Measurements from ENCODE around the gene FRMD5. TPM values are rescaled to one million over a fixed set of nuclear protein-coding genes. Genes with fewer than 3 reads are reported as not detected.

Gene FRMD5
- total and polyA plus RNA-seq, 2 donors (not counting 1 experiment from before 2014, with no cell fraction given) = not detected

GRCh38 chr15:44158111-44158510 lies 37.0 kb downstream of the FRMD5 start:
- H2AFZ ChIP-seq (ENCODE audit: insufficient read depth, low read depth, low read length, poor library complexity, severe bottlenecking) = no peak overlapping the region
- H3K4me2 ChIP-seq (replicated peaks; ENCODE audit: low read depth, low read length, poor library complexity, severe bottlenecking) = no peak overlapping the region
- TF ChIP-seq CTCF (IDR thresholded peaks at IDR 0.05) (no peak), EZH2 (IDR thresholded peaks at IDR 0.05; ENCODE audit: borderline replicate concordance, insufficient read depth, low read depth, low read length, poor library complexity, severe bottlenecking) (no peak)
- ChIA-PET POLR2A (no interaction called here), CTCF (no interaction called here)
- H3K27me3 ChIP-seq (replicated peaks in 1 of 4; ENCODE audit: control extremely low read depth in 1 of 4, control insufficient read depth in 3 of 4, insufficient read depth in 4 of 4, low read length in 3 of 4) = peaks cover 0 to 8% (median 4%) of the 10 kb centered on the region in 4 experiments
- H3K4me3 ChIP-seq (ENCODE audit: control extremely low read depth in 1 of 5, extremely low read depth in 1 of 5, insufficient read depth in 1 of 5, low read depth in 2 of 5, low read length in 4 of 5) = no peak overlapping the region
- H3K9me3 ChIP-seq (ENCODE audit: control extremely low read depth in 1 of 3, control insufficient read depth in 2 of 3, insufficient read depth in 1 of 3, low read length in 2 of 3) = no peaks in the 10 kb centered on the region
- H4K20me1 ChIP-seq (ENCODE audit: control insufficient read depth, insufficient read depth, low read length, poor library complexity, severe bottlenecking) = no peaks in the 10 kb centered on the region
- intact Hi-C loops (cut with micrococcal nuclease) = no loop called here
- DNase-seq (no peak), ATAC-seq (ENCODE audit: low read depth) (no peak)
- Mint-ChIP-seq H3K27ac (no peak overlapping the region), H3K4me1 (no peaks in the 10 kb centered on the region), H3K4me3 (no peak overlapping the region), H3K27me3 (peaks cover 27% of the 10 kb centered on the region), H3K9me3 (ENCODE audit: insufficient read depth) (no peaks in the 10 kb centered on the region)
- no peaks in the 10 kb centered on the region for H3K4me1 ChIP-seq (ENCODE audit: control insufficient read depth in 2 of 2, insufficient read depth in 2 of 2, low read length in 2 of 2)
- no peaks in the 10 kb centered on the region for H3K79me2 ChIP-seq (ENCODE audit: control insufficient read depth, insufficient read depth, low read length)
- no peaks in the 10 kb centered on the region for H3K36me3 ChIP-seq (replicated peaks in 1 of 2; ENCODE audit: control extremely low read depth in 1 of 2, control insufficient read depth in 1 of 2, extremely low read depth in 1 of 2, insufficient read depth in 2 of 2, low read length in 1 of 2)
- no peak overlapping the region for H3K9ac ChIP-seq (ENCODE audit: low read length)
- no peak overlapping the region for H3K27ac ChIP-seq (ENCODE audit: low read length in 2 of 2)

- no peak overlapping the region for H3K4me3 ChIP-seq (ENCODE audit: control extremely low read depth in 1 of 5, extremely low read depth in 1 of 5, insufficient read depth in 1 of 5, low read depth in 2 of 5, low read length in 4 of 5)
- intact Hi-C loops (cut with micrococcal nuclease) = no loop called here
- POLR2A ChIA-PET = no interaction called here
- no peak overlapping the region for H3K4me2 ChIP-seq (replicated peaks; ENCODE audit: low read depth, low read length, poor library complexity, severe bottlenecking)
- no peak overlapping the region for H2AFZ ChIP-seq (ENCODE audit: insufficient read depth, low read depth, low read length, poor library complexity, severe bottlenecking)
- no peak overlapping the region for H3K4me3 Mint-ChIP-seq
- no peak overlapping the region for H3K27ac Mint-ChIP-seq
- TF ChIP-seq CTCF (IDR thresholded peaks at IDR 0.05) = no peak
- no peak for TF ChIP-seq EZH2 (IDR thresholded peaks at IDR 0.05; ENCODE audit: borderline replicate concordance, insufficient read depth, low read depth, low read length, poor library complexity, severe bottlenecking)
- H3K9ac ChIP-seq (ENCODE audit: low read length) = no peak overlapping the region
- H3K27me3 ChIP-seq (replicated peaks in 1 of 4; ENCODE audit: control extremely low read depth in 1 of 4, control insufficient read depth in 3 of 4, insufficient read depth in 4 of 4, low read length in 3 of 4) = peaks cover 0 to 8% (median 4%) of the 10 kb centered on the region in 4 experiments
- H3K9me3 Mint-ChIP-seq (ENCODE audit: insufficient read depth) = no peaks in the 10 kb centered on the region
- H4K20me1 ChIP-seq (ENCODE audit: control insufficient read depth, insufficient read depth, low read length, poor library complexity, severe bottlenecking) = no peaks in the 10 kb centered on the region
- no peak overlapping the region for H3K27ac ChIP-seq (ENCODE audit: low read length in 2 of 2)
- H3K9me3 ChIP-seq (ENCODE audit: control extremely low read depth in 1 of 3, control insufficient read depth in 2 of 3, insufficient read depth in 1 of 3, low read length in 2 of 3) = no peaks in the 10 kb centered on the region
- CTCF ChIA-PET = no interaction called here
- WGBS (ENCODE audit: insufficient coverage) = no CpG with 5 or more reads among the region's 1 CpG
- no peaks in the 10 kb centered on the region for H3K36me3 ChIP-seq (replicated peaks in 1 of 2; ENCODE audit: control extremely low read depth in 1 of 2, control insufficient read depth in 1 of 2, extremely low read depth in 1 of 2, insufficient read depth in 2 of 2, low read length in 1 of 2)
- DNase-seq (no peak), ATAC-seq (ENCODE audit: low read depth) (no peak)
- H3K4me1 Mint-ChIP-seq = no peaks in the 10 kb centered on the region
- H3K79me2 ChIP-seq (ENCODE audit: control insufficient read depth, insufficient read depth, low read length) = no peaks in the 10 kb centered on the region
- no peaks in the 10 kb centered on the region for H3K4me1 ChIP-seq (ENCODE audit: control insufficient read depth in 2 of 2, insufficient read depth in 2 of 2, low read length in 2 of 2)
- peaks cover 25% of the 10 kb centered on the region for H3K27me3 Mint-ChIP-seq
These were observed 37.4 kb downstream of the FRMD5 start for GRCh38 chr15:44157679-44158078.
